Erythroblast (primary cell): ENCODE data around the gene DRD2.

Experiments used
- GATA1 ChIP-seq: IDR thresholded peaks from 2 replicates; pipeline ENCODE4 v1.6.1; 2011; ENCODE audit warnings: low read depth, mild to moderate bottlenecking, control low read depth, low read length, moderate library complexity
- POLR2A ChIP-seq: IDR thresholded peaks from 2 replicates; pipeline ENCODE4 v1.6.1; 2011; ENCODE audit warnings: mild to moderate bottlenecking, low read length

GRCh38 chr11:113363996-113364641 is 111.1 kb downstream of the DRD2 start:
- no peak for TF ChIP-seq POLR2A
- no peak for TF ChIP-seq GATA1
